Right cardiac atrium (tissue), 5 donors: ENCODE results near the gene NAT8L. TPM values are rescaled to one million over a fixed set of nuclear protein-coding genes. Genes with fewer than 3 reads are reported as not detected.

Source experiments
- ATAC-seq, 2 donors: fragments of 200-7000 bp; cut with Tn5 transposase; one replicate each; pipeline versions ENCODE4 v1.8.0 to v1.9.1; 2020; ENCODE audit warnings: moderate library complexity in 2 of 2, mild to moderate bottlenecking in 1 of 2
- DNase-seq, 3 donors: peaks; one replicate each; pipeline ENCODE4 v3.0.0-alpha.2; 2020
- H3K27ac ChIP-seq: one replicate; pipeline ENCODE4 v1.5.1; 2013; ENCODE audit warnings: mild to moderate bottlenecking, low read length, control low read depth, moderate library complexity
- H3K27me3 ChIP-seq: one replicate; pipeline ENCODE4 v1.6.1; 2013; ENCODE audit not compliant: control insufficient read depth, insufficient read depth
- H3K4me1 ChIP-seq: one replicate; pipeline ENCODE4 v1.6.1; 2013; ENCODE audit warnings: low read length; ENCODE audit not compliant: control insufficient read depth, insufficient read depth
- H3K4me3 ChIP-seq: one replicate; pipeline ENCODE4 v1.5.1; 2013; ENCODE audit warnings: low read length, control low read depth
- H3K9me3 ChIP-seq: one replicate; pipeline ENCODE4 v1.6.1; 2013; ENCODE audit warnings: low read length; ENCODE audit not compliant: control insufficient read depth
- WGBS: extraction: QIAGEN DNeasy Blood & Tissue Kit; methylation state at CpG from one replicate; pipeline ENCODE4 v1.1.7; 2013; 5-methylcytosine and 5-hydroxymethylcytosine counted together
- intact Hi-C, 4 donors: fragments of 100-400 bp; cut with DNase I; formaldehyde crosslinking; loops; one replicate each; pipeline versions ENCODE4 v1.11.0 to v1.14.0; 2022 to 2023
- polyA plus RNA-seq: library from polyadenylated mRNA; stranded (reverse); fragments of 200-250 nt; gene quantifications from one replicate; pipeline ENCODE4 v1.2.3, GENCODE V29; 2013
- total RNA-seq, 4 donors: library from RNA; stranded (reverse); fragmentation: NEBNext Ultra II Directional; extraction: Animal tissue kit (Norgen Biotek cat#: 25700); gene quantifications; one replicate each; pipeline ENCODE4 v1.2.1, GENCODE V29; 2021
- donor health status: healthy with polysubstance abuse.
- donor health status: DM: no; HTN: yes; CAD: no.
- donor health status: DM: no; HTN: no; CAD: no.
- donor health status: DM: no; HTN: yes; CAD: no; lungs with severe emphysema.
- donor health status: DM: yes; HTN: yes; CAD: no.

The NAT8L gene
- total and polyA plus RNA-seq, 5 donors, result 2.8 to 5.2 (median 3.2) TPM

- WGBS, result 35% methylated on average over 54 of the region's 54 CpGs
- H3K4me3 ChIP-seq, result no peak overlapping the region
- no peaks in the 10 kb centered on the region for H3K9me3 ChIP-seq
- no peaks in the 10 kb centered on the region for H3K27me3 ChIP-seq
- DNase-seq (no peak), ATAC-seq (no peak)
- no peak overlapping the region for H3K27ac ChIP-seq
- intact Hi-C loops, result no loop called here
- no peaks in the 10 kb centered on the region for H3K4me1 ChIP-seq
These were observed 1.6 kb downstream of the NAT8L start for GRCh38 chr4:2060611-2061185.

- ATAC-seq, result no peak
- WGBS, result 71% methylated on average over 42 of the region's 42 CpGs
These were observed 2.3 kb downstream of the NAT8L start for GRCh38 chr4:2061186-2062131.

GRCh38 chr4:2062168-2062807, 3.2 kb downstream of the NAT8L start:
- no peak for ATAC-seq
- WGBS, result 86% methylated on average over 11 of the region's 11 CpGs
- Histone ChIP-seq H3K4me1 (no peaks in the 10 kb centered on the region), H3K9me3 (no peaks in the 10 kb centered on the region), H3K27me3 (no peaks in the 10 kb centered on the region), H3K27ac (no peak overlapping the region), H3K4me3 (no peak overlapping the region)
- intact Hi-C loops, result no loop called here
- peak in 1 of 3 donors; percentile 27 for DNase-seq

More at GRCh38 chr4:2061186-2062131, 2.3 kb downstream of the NAT8L start:
- no peaks in the 10 kb centered on the region for H3K9me3 ChIP-seq
- no peak overlapping the region for H3K4me3 ChIP-seq
- no peak overlapping the region for H3K27ac ChIP-seq
- H3K27me3 ChIP-seq, result no peaks in the 10 kb centered on the region
- intact Hi-C loops, result no loop called here
- DNase-seq, result no peak
- H3K4me1 ChIP-seq, result no peaks in the 10 kb centered on the region

- no peaks in the 10 kb centered on the region for H3K4me1 ChIP-seq
- DNase-seq, result peak in 1 of 3 donors; percentile 50
- WGBS, result 71% methylated on average over 16 of the region's 16 CpGs
- no peaks in the 10 kb centered on the region for H3K27me3 ChIP-seq
- H3K4me3 ChIP-seq, result no peak overlapping the region
- intact Hi-C loops, result no loop called here
- no peaks in the 10 kb centered on the region for H3K9me3 ChIP-seq
- H3K27ac ChIP-seq, result no peak overlapping the region
- no peak for ATAC-seq
These were observed 3.8 kb downstream of the NAT8L start for GRCh38 chr4:2062808-2063524.

- WGBS, result 94% methylated on average over 53 of the region's 53 CpGs
- H3K27ac ChIP-seq, result no peak overlapping the region
- H3K4me3 ChIP-seq, result no peak overlapping the region
- no peaks in the 10 kb centered on the region for H3K27me3 ChIP-seq
- H3K4me1 ChIP-seq, result no peaks in the 10 kb centered on the region
- DNase-seq, result peak in 1 of 3 donors; percentile 49
- no peaks in the 10 kb centered on the region for H3K9me3 ChIP-seq
- ATAC-seq, result no peak
- intact Hi-C loops, result no loop called here
These were observed 4.6 kb downstream of the NAT8L start for GRCh38 chr4:2063557-2064275.

- H3K4me1 ChIP-seq, result no peaks in the 10 kb centered on the region
- no peak overlapping the region for H3K4me3 ChIP-seq
- no peaks in the 10 kb centered on the region for H3K27me3 ChIP-seq
- ATAC-seq, result peak in 1 of 2 donors; percentile 18
- 82% methylated on average over 40 of the region's 40 CpGs for WGBS
- no peak overlapping the region for H3K27ac ChIP-seq
- intact Hi-C loops, result no loop called here
- DNase-seq, result peak in 1 of 3 donors; percentile 57
- no peaks in the 10 kb centered on the region for H3K9me3 ChIP-seq
These were observed 5.3 kb downstream of the NAT8L start for GRCh38 chr4:2064276-2064991.

GRCh38 chr4:2065106-2065930, 6.2 kb downstream of the NAT8L start:
- intact Hi-C loops, result no loop called here
- ATAC-seq, result no peak
- H3K9me3 ChIP-seq, result no peaks in the 10 kb centered on the region
- no peaks in the 10 kb centered on the region for H3K27me3 ChIP-seq
- H3K4me1 ChIP-seq, result no peaks in the 10 kb centered on the region
- no peak overlapping the region for H3K4me3 ChIP-seq
- WGBS, result 72% methylated on average over 24 of the region's 24 CpGs
- H3K27ac ChIP-seq, result no peak overlapping the region
- peak in 1 of 3 donors; percentile 49 for DNase-seq

GRCh38 chr4:2066011-2066551, 7.0 kb downstream of the NAT8L start:
- ATAC-seq, result no peak
- no peaks in the 10 kb centered on the region for H3K27me3 ChIP-seq

More at GRCh38 chr4:2066011-2066551, 7.0 kb downstream of the NAT8L start:
- no peaks in the 10 kb centered on the region for H3K4me1 ChIP-seq
- intact Hi-C loops, result no loop called here
- no peaks in the 10 kb centered on the region for H3K9me3 ChIP-seq
- H3K4me3 ChIP-seq, result no peak overlapping the region
- H3K27ac ChIP-seq, result no peak overlapping the region
- WGBS, result 86% methylated on average over 15 of the region's 15 CpGs
- DNase-seq, result no peak
